Measurements from ENCODE around the gene CEACAM7. TPM values are rescaled to one million over a fixed set of nuclear protein-coding genes. Genes with fewer than 3 reads are reported as not detected.
"Not testable (repeated sequence)": the region's sequence is repeated elsewhere in the genome, so short reads cannot be mapped to it uniquely, and the experiment has no call there.

CEACAM7 gene
- total and polyA plus RNA-seq, 11 donors = 0.12 to 0.26 TPM; not detected in 9

DNA sequence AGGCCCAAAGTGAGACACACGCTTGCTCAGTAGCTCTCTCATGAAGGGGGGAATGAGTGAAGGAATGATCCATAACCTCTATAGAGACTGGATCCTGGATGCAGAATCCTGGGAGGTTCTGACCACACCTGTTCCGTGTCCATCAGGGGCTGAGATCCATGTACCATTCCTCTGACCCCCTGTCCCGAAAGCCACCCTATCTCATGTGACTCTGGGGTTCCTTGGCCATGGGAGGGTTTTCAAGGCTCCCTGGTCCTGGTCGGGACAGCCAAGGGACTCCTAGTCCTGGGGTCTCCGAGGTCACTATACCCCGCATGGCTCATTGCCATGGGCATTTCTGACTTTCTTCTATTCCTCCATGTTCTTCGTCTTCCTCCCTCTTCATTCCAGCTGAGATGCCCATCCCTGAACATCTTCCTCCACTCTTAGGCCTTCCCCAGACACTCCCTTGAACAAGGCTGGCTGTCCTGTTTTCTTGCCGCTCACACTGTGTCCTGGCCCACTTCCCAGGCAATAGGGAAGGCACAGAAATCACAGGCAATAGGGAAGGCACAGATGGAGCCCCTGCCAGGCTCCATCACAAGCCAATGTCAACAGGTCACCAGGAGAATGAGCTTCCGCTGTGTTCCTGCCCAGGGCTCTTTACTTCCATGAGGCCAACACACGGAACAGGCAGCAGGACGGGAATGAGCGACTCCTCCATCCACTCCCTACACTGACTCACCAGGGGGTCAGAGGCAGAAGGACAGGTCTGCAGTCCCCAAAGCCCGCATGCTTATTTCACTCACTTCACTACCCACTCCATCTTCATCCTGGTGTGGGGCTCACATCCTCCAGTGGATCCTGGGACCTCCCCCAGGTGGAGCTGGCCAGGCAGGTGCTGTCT is 23.5 kb upstream of the CEACAM7 start:
- Histone ChIP-seq H3K9me3 (no peaks in the 10 kb centered on the region), H3K36me3 (no peaks in the 10 kb centered on the region), H3K27ac (no peak overlapping the region), H3K27me3 (peaks cover 0 to 54% (median 11%) of the 10 kb centered on the region in 9 donors), H3K4me1 (no peaks in the 10 kb centered on the region), H3K4me3 (no peak overlapping the region)
- no peak for TF ChIP-seq POLR2A (IDR thresholded peaks at IDR 0.05)
- TF ChIP-seq, protein P1, sequence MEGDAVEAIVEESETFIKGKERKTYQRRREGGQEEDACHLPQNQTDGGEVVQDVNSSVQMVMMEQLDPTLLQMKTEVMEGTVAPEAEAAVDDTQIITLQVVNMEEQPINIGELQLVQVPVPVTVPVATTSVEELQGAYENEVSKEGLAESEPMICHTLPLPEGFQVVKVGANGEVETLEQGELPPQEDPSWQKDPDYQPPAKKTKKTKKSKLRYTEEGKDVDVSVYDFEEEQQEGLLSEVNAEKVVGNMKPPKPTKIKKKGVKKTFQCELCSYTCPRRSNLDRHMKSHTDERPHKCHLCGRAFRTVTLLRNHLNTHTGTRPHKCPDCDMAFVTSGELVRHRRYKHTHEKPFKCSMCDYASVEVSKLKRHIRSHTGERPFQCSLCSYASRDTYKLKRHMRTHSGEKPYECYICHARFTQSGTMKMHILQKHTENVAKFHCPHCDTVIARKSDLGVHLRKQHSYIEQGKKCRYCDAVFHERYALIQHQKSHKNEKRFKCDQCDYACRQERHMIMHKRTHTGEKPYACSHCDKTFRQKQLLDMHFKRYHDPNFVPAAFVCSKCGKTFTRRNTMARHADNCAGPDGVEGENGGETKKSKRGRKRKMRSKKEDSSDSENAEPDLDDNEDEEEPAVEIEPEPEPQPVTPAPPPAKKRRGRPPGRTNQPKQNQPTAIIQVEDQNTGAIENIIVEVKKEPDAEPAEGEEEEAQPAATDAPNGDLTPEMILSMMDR (IDR thresholded peaks at IDR 0.05) = no peak
- intact Hi-C loops (cut with DNase I) = no loop called here
- ATAC-seq (no peak), DNase-seq (no peak)
- 75 to 83% (median 80%) methylated on average over 13 of the region's 13 CpGs for WGBS, 4 donors

- DNase-seq = no peak
- Histone ChIP-seq H3K9me3 (no peaks in the 10 kb centered on the region), H3K27me3 (peaks cover 0 to 54% (median 22%) of the 10 kb centered on the region in 9 donors), H3K4me1 (no peaks in the 10 kb centered on the region), H3K4me3 (no peak overlapping the region), H3K27ac (no peak overlapping the region), H3K36me3 (no peaks in the 10 kb centered on the region)
- no peak for ATAC-seq
- 76 to 83% (median 79%) methylated on average over 6 to 8 of the region's 8 CpGs for WGBS, 4 donors
- intact Hi-C loops (cut with DNase I) = no loop called here
- TF ChIP-seq POLR2A (IDR thresholded peaks at IDR 0.05) = no peak
- TF ChIP-seq, protein P1 (IDR thresholded peaks at IDR 0.05) = no peak
Observed at GRCh38 chr19:41709951-41710645, 22.0 kb upstream of the CEACAM7 start.

- H3K27ac ChIP-seq; ATAC-seq; H3K9me3 ChIP-seq; H3K36me3 ChIP-seq; H3K4me3 ChIP-seq; H3K4me1 ChIP-seq; intact Hi-C loops (cut with DNase I): not testable (repeated sequence)
- peak in 1 of 5 donors; percentile 7 for DNase-seq
- peaks cover 0 to 52% (median 26%) of the 10 kb centered on the region in 9 donors for H3K27me3 ChIP-seq
- 77 to 88% (median 82%) methylated on average over 8 of the region's 8 CpGs for WGBS, 4 donors
Observed at GRCh38 chr19:41709516-41709915, 21.4 kb upstream of the CEACAM7 start.

DNA sequence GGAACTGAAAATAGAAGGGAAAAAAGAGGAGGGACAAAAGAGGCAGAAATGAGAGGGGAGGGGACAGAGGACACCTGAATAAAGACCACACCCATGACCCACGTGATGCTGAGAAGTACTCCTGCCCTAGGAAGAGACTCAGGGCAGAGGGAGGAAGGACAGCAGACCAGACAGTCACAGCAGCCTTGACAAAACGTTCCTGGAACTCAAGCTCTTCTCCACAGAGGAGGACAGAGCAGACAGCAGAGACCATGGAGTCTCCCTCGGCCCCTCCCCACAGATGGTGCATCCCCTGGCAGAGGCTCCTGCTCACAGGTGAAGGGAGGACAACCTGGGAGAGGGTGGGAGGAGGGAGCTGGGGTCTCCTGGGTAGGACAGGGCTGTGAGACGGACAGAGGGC is 20.4 kb upstream of the CEACAM7 start, which contains the start of gene CEACAM5:
TSS of gene CEACAM5 (plus strand) at position 146 of the 400 bp plus-strand sequence. CDS start at position 252, 106 bp downstream.
- ATAC-seq = no peak
- no peak within 1 kb of the TSS for H3K4me3 ChIP-seq
- no peak within 1 kb of the TSS for H3K27ac ChIP-seq
- intact Hi-C loops (cut with DNase I) = no loop called here
- WGBS, 4 donors = 31 to 36% (median 34%) methylated on average over 4 of the region's 4 CpGs
- TF ChIP-seq, protein P1 (IDR thresholded peaks at IDR 0.05) = no peak
- TF ChIP-seq POLR2A (IDR thresholded peaks at IDR 0.05) = no peak
- no peaks in the 10 kb centered on the region for H3K4me1 ChIP-seq
- H3K9me3 ChIP-seq = no peaks in the 10 kb centered on the region
- peak in 1 of 5 donors; percentile 19 for DNase-seq
- no peaks in the 10 kb centered on the region for H3K36me3 ChIP-seq
- H3K27me3 ChIP-seq = peaks cover 0 to 62% (median 29%) of the 10 kb centered on the region in 9 donors

Measured in heart left ventricle (tissue), 16 donors.